ENCODE data around the gene TNFSF9.
"Not testable (repeated sequence)": the region's sequence is repeated elsewhere in the genome, so short reads cannot be mapped to it uniquely, and the experiment has no call there.

Gene TNFSF9

GRCh38 chr19:6508028-6508771 lies 22.6 kb upstream of the TNFSF9 start:
- not testable (repeated sequence) for DNase-seq

GRCh38 chr19:6509118-6509971 lies 21.5 kb upstream of the TNFSF9 start:
- no peak for DNase-seq

- DNase-seq, result no peak
These were observed 20.2 kb upstream of the TNFSF9 start for GRCh38 chr19:6510618-6511017.

- DNase-seq, result no peak
These were observed 16.7 kb upstream of the TNFSF9 start for GRCh38 chr19:6514089-6514488.

GRCh38 chr19:6514926-6515544 lies 15.8 kb upstream of the TNFSF9 start:
- no peak for DNase-seq

- DNase-seq, result peak in 2 of 4 experiments; percentile 12 to 36
These were observed 14.7 kb upstream of the TNFSF9 start for GRCh38 chr19:6516018-6516658.

- DNase-seq, result peak; percentile 87 to 92 (median 90)
These were observed 14.1 kb upstream of the TNFSF9 start for GRCh38 chr19:6516659-6517291.

- DNase-seq, result no peak
These were observed 12.5 kb upstream of the TNFSF9 start for GRCh38 chr19:6518145-6518911.

GRCh38 chr19:6519289-6519688 lies 11.5 kb upstream of the TNFSF9 start:
- no peak for DNase-seq

- no peak for DNase-seq
These were observed 8.8 kb upstream of the TNFSF9 start for GRCh38 chr19:6521718-6522646.

- no peak for DNase-seq
These were observed 8.1 kb upstream of the TNFSF9 start for GRCh38 chr19:6522712-6523111.

- no peak for DNase-seq
These were observed 6.5 kb upstream of the TNFSF9 start for GRCh38 chr19:6524311-6524710.

GRCh38 chr19:6527893-6528543 lies 2.8 kb upstream of the TNFSF9 start:
- DNase-seq, result no peak

GRCh38 chr19:6528544-6529121 lies 2.2 kb upstream of the TNFSF9 start:
- no peak for DNase-seq

- no peak for DNase-seq
These were observed 1.5 kb upstream of the TNFSF9 start for GRCh38 chr19:6529351-6529750.

GRCh38 chr19:6529937-6530385 lies 865 bp upstream of the TNFSF9 start:
- no peak for DNase-seq

GRCh38 chr19:6531163-6531955 lies 533 bp downstream of the TNFSF9 start:
- no peak for DNase-seq

- no peak for DNase-seq
These were observed 1.1 kb downstream of the TNFSF9 start for GRCh38 chr19:6531956-6532243.
